ENCODE results near the gene MAP1LC3B2. TPM values are rescaled to one million over a fixed set of nuclear protein-coding genes. Genes with fewer than 3 reads are reported as not detected.

The MAP1LC3B2 gene
- total and polyA plus RNA-seq, 2 of the 13 experiments (the other 11 are each of a cell fraction or from before 2014, with no cell fraction given): 0.60 to 2.2 TPM

GRCh38 chr12:116562090-116562489 lies 2.9 kb downstream of the MAP1LC3B2 start:
- ATAC-seq: no peak
- Histone ChIP-seq H3K36me3 (replicated peaks in 1 of 2; ENCODE audit: control insufficient read depth in 1 of 2, insufficient read depth in 2 of 2, low read length in 2 of 2) (no peaks in the 10 kb centered on the region), H3K9ac (ENCODE audit: insufficient read depth, low read depth, low read length) (no peak overlapping the region), H3K27me3 (ENCODE audit: control insufficient read depth in 1 of 2, insufficient read depth in 2 of 2, low read length in 2 of 2) (no peaks in the 10 kb centered on the region; a peak in 1 of 5 replicates), H4K20me1 (ENCODE audit: insufficient read depth, low read length) (no peaks in the 10 kb centered on the region), H3K4me1 (ENCODE audit: insufficient read depth, low read length) (peaks cover 16% of the 10 kb centered on the region), H3K4me2 (ENCODE audit: low read depth, low read length) (no peak overlapping the region), H3K79me2 (ENCODE audit: insufficient read depth, low read length) (no peaks in the 10 kb centered on the region), H3K9me3 (ENCODE audit: low read length) (no peaks in the 10 kb centered on the region; the same call in 1 of the 2 replicates), H3K27ac (ENCODE audit: extremely low read length, insufficient read depth, low read length) (no peak overlapping the region), H3K4me3 (replicated peaks in 1 of 3; ENCODE audit: insufficient read depth in 1 of 3, low read depth in 2 of 3, low read length in 3 of 3) (no peak overlapping the region), H2AFZ (ENCODE audit: low read length) (no peak overlapping the region)
- 51% methylated on average over 7 of the region's 7 CpGs for WGBS (ENCODE audit: low lambda C conversion rate)
- CTCF ChIA-PET (ENCODE audit: low intra/inter-chr PET ratio, low total read pairs): no interaction called here
- in situ Hi-C loops (cut with HindIII; ENCODE audit: extremely low pct_ligation_motif_present, low pct_unique_long_range_greater_than_20kb): no loop called here
- TF ChIP-seq ZNF329 (CRISPR knock-in tag; IDR thresholded peaks at IDR 0.05; ENCODE audit: low read depth): peak; percentile 77
- no peak for TF ChIP-seq HMGXB3 (CRISPR knock-in tag; IDR thresholded peaks at IDR 0.05; ENCODE audit: borderline replicate concordance)
- no peak for DNase-seq (ENCODE audit: low spot score)
- intact Hi-C loops (cut with micrococcal nuclease; ENCODE audit: unreplicated experiment): no loop called here
- POLR2A ChIA-PET: no interaction called here
- FAIRE-seq: no peak
- BruUV-seq (replicated peaks): no TSS peak

GRCh38 chr12:116563262-116563661 lies 4.1 kb downstream of the MAP1LC3B2 start:
- Histone ChIP-seq H3K36me3 (replicated peaks in 1 of 2; ENCODE audit: control insufficient read depth in 1 of 2, insufficient read depth in 2 of 2, low read length in 2 of 2) (no peaks in the 10 kb centered on the region), H3K4me1 (ENCODE audit: insufficient read depth, low read length) (peaks cover 16% of the 10 kb centered on the region), H3K9ac (ENCODE audit: insufficient read depth, low read depth, low read length) (no peak overlapping the region), H3K9me3 (ENCODE audit: low read length) (no peaks in the 10 kb centered on the region; the same call in 1 of the 2 replicates), H4K20me1 (ENCODE audit: insufficient read depth, low read length) (no peaks in the 10 kb centered on the region), H2AFZ (ENCODE audit: low read length) (no peak overlapping the region), H3K27ac (ENCODE audit: extremely low read length, insufficient read depth, low read length) (no peak overlapping the region), H3K4me3 (replicated peaks in 1 of 3; ENCODE audit: insufficient read depth in 1 of 3, low read depth in 2 of 3, low read length in 3 of 3) (no peak overlapping the region), H3K27me3 (ENCODE audit: control insufficient read depth in 1 of 2, insufficient read depth in 2 of 2, low read length in 2 of 2) (peaks cover 0 to 3% of the 10 kb centered on the region in 2 experiments; a peak in 1 of 5 replicates), H3K4me2 (ENCODE audit: low read depth, low read length) (no peak overlapping the region), H3K79me2 (ENCODE audit: insufficient read depth, low read length) (no peaks in the 10 kb centered on the region)
- in situ Hi-C loops (cut with HindIII; ENCODE audit: extremely low pct_ligation_motif_present, low pct_unique_long_range_greater_than_20kb) (no loop called here), intact Hi-C loops (cut with micrococcal nuclease; ENCODE audit: unreplicated experiment) (no loop called here)
- 97% methylated on average over 1 of the region's 1 CpG for WGBS (ENCODE audit: low lambda C conversion rate)
- no peak for DNase-seq (ENCODE audit: low spot score)
- TF ChIP-seq GMEB1 (CRISPR knock-in tag; IDR thresholded peaks at IDR 0.05; ENCODE audit: borderline replicate concordance) (no peak), ZNF317 (CRISPR knock-in tag; IDR thresholded peaks at IDR 0.05) (peak; percentile 78), ZNF780A (CRISPR knock-in tag; IDR thresholded peaks at IDR 0.05) (no peak), NFYC (CRISPR knock-in tag; IDR thresholded peaks at IDR 0.05) (no peak), ZNF280B (CRISPR knock-in tag; IDR thresholded peaks at IDR 0.05; ENCODE audit: borderline replicate concordance) (no peak)
- BruUV-seq (replicated peaks): no TSS peak
- CTCF ChIA-PET (ENCODE audit: low intra/inter-chr PET ratio, low total read pairs): no interaction called here
- no peak for FAIRE-seq
- no peak for ATAC-seq
- POLR2A ChIA-PET: no interaction called here
